NT2/D1 (cell line): ENCODE data around the gene KRT76.

ENCODE experiments used
- YY1 ChIP-seq: IDR thresholded peaks from 2 replicates; pipeline ENCODE4 v1.6.1; 2011; ENCODE audit not compliant: insufficient read length, insufficient read depth
- ZNF274 ChIP-seq: IDR thresholded peaks from 2 replicates; pipeline ENCODE4 v1.6.1; 2011; ENCODE audit warnings: mild to moderate bottlenecking, low read depth, low read length

DNA sequence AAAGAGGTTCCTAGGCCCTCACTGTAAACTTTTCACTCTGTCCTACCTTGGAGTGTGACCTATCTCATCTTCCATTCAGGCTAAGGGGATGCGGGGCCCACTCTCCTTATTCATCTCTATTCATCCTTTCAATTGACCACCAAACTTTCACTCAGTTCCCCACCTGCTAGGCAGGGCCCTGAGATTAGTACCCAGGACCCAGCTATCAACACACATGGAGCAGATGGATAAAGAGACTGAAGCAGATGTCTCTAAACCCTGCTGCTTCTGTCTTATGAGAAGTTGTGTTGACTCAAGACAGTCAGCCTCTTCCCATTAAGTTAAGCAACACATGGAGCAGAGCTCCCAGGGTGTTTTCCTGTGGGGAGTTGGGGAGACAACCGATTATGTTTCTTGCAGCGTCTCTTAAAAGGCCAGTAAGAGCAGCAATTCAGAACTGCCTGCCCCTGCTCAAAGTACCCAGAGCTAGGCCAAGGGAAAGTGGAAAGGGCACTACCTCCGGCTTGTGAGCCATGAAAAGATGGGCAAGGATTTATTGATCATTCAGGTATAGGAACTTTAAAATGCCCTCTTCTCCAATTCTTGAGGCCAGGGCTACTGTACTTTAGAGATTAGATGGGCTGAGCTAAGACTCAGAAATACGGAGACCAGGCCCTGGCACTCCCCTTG is 10.7 kb downstream of the KRT76 start:
- TF ChIP-seq ZNF274: no peak
- no peak for TF ChIP-seq YY1
